ENCODE measurements around the gene ZNF592. TPM values are rescaled to one million over a fixed set of nuclear protein-coding genes. Genes with fewer than 3 reads are reported as not detected.
A peak's percentile ranks its signal among the peaks of the same experiment; 100 is the strongest.
"Not testable (repeated sequence)": the region's sequence is repeated elsewhere in the genome, so short reads cannot be mapped to it uniquely, and the experiment has no call there.

ZNF592 gene
- total RNA-seq, 5 donors from 2014 or later (not counting 1 experiment from before 2014, with no cell fraction given), result 34.5 to 43.6 (median 39.0) TPM

DNA sequence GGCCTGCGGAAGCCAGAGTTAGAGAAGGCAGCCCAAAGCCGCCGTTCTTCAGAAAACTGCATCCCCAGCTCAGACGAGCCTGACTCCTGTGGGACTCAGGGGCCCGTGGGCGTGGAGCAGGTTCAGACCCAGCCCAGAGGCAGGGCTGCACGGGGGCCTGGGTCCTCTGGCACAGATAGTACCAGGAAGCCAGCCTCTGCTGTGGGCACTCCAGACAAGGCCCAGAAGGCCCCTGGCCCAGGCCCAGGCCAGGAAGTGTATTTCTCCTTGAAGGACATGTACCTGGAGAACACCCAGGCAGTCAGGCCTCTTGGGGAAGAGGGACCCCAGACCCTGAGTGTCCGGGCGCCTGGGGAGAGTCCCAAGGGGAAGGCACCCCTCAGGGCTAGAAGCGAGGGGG is 91.9 kb downstream of the ZNF592 start:
- Histone ChIP-seq H3K27me3 (replicated peaks in 1 of 2; ENCODE audit: control insufficient read depth in 2 of 2, extremely low read depth in 1 of 2, insufficient read depth in 2 of 2, low read length in 1 of 2) (peaks cover 0 to 7% of the 10 kb centered on the region in 2 experiments), H3K4me3 (ENCODE audit: control insufficient read depth in 1 of 2, extremely low read depth in 1 of 2, low read length in 1 of 2) (no peak overlapping the region), H3K27ac (ENCODE audit: low read length) (no peak overlapping the region), H3K9me3 (no peaks in the 10 kb centered on the region), H3K4me1 (ENCODE audit: control insufficient read depth in 1 of 2, extremely low read depth in 1 of 2, insufficient read depth in 2 of 2, low read length in 2 of 2) (no peaks in the 10 kb centered on the region), H3K36me3 (ENCODE audit: control insufficient read depth in 2 of 2, extremely low read depth in 1 of 2, insufficient read depth in 1 of 2, low read length in 1 of 2) (no peaks in the 10 kb centered on the region)
- H3K9me3 Mint-ChIP-seq, result no peaks in the 10 kb centered on the region
- WGBS (ENCODE audit: insufficient coverage), result 74% methylated on average over 7 of the region's 10 CpGs
- H3K36me3 Mint-ChIP-seq, result peaks cover 2% of the 10 kb centered on the region
- ATAC-seq (replicated peaks in 1 of 4) (no peak), DNase-seq (no peak)
- CTCF ChIA-PET, result no interaction called here
- H3K27me3 Mint-ChIP-seq, result peaks cover 0 to 12% of the 10 kb centered on the region in 2 donors
- H3K4me3 Mint-ChIP-seq, result no peak overlapping the region
- POLR2A ChIA-PET, result no interaction called here
- no peaks in the 10 kb centered on the region for H3K4me1 Mint-ChIP-seq
- no peak overlapping the region for H3K27ac Mint-ChIP-seq

GRCh38 chr15:84840741-84841429 is 92.5 kb downstream of the ZNF592 start:
- Histone ChIP-seq H3K9me3 (no peaks in the 10 kb centered on the region), H3K4me3 (ENCODE audit: control insufficient read depth in 1 of 2, extremely low read depth in 1 of 2, low read length in 1 of 2) (no peak overlapping the region), H3K4me1 (ENCODE audit: control insufficient read depth in 1 of 2, extremely low read depth in 1 of 2, insufficient read depth in 2 of 2, low read length in 2 of 2) (no peaks in the 10 kb centered on the region), H3K27me3 (replicated peaks in 1 of 2; ENCODE audit: control insufficient read depth in 2 of 2, extremely low read depth in 1 of 2, insufficient read depth in 2 of 2, low read length in 1 of 2) (peaks cover 0 to 7% of the 10 kb centered on the region in 2 experiments), H3K36me3 (ENCODE audit: control insufficient read depth in 2 of 2, extremely low read depth in 1 of 2, insufficient read depth in 1 of 2, low read length in 1 of 2) (no peaks in the 10 kb centered on the region), H3K27ac (ENCODE audit: low read length) (no peak overlapping the region)
- 77% methylated on average over 12 of the region's 12 CpGs for WGBS (ENCODE audit: insufficient coverage)
- H3K9me3 Mint-ChIP-seq, result no peaks in the 10 kb centered on the region
- H3K4me3 Mint-ChIP-seq, result no peak overlapping the region
- H3K27ac Mint-ChIP-seq, result no peak overlapping the region
- peaks cover 0 to 12% of the 10 kb centered on the region in 2 donors for H3K27me3 Mint-ChIP-seq
- ATAC-seq (replicated peaks in 1 of 4) (no peak), DNase-seq (no peak)
- H3K4me1 Mint-ChIP-seq, result no peaks in the 10 kb centered on the region
- POLR2A ChIA-PET, result no interaction called here
- CTCF ChIA-PET, result no interaction called here
- peaks cover 2% of the 10 kb centered on the region for H3K36me3 Mint-ChIP-seq

DNA sequence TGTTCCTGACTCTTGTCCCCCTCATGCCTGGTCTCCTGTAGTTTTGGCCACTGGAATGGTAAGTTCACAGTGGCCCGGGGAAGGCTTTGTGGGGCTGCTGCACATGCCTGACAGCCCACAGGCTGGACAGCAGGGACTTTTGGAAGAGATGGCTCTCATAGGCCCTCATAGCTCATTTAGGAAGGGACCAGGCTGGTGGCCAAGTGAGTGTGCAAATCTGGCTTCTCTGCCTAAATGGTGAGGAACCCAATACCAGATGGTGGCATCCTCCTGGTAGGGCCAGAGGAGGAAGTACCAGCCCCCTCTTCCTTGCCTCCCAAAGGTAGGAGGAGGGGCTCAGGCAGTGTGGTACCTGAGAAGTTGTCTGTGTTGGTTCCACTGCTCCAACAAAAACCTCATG is 94.4 kb downstream of the ZNF592 start:
- DNase-seq, result no peak
- Mint-ChIP-seq H3K4me1 (no peaks in the 10 kb centered on the region), H3K9me3 (peaks cover 5 to 12% (median 11%) of the 10 kb centered on the region in 3 donors), H3K27me3 (peaks cover 0 to 2% of the 10 kb centered on the region in 2 donors), H3K27ac (no peak overlapping the region), H3K36me3 (peaks cover 12% of the 10 kb centered on the region), H3K4me3 (no peak overlapping the region)
- no peaks in the 10 kb centered on the region for H3K9me3 ChIP-seq
- H3K4me3 ChIP-seq (ENCODE audit: control insufficient read depth in 1 of 2, extremely low read depth in 1 of 2, low read length in 1 of 2), result no peak overlapping the region
- CTCF ChIA-PET, result interaction anchor here in 1 of 2 donors (0.5 kb wide), 1 partner anchor 142 kb away, joined by 3 read pairs; no protein-coding TSS in a partner anchor
- H3K27ac ChIP-seq (ENCODE audit: low read length), result no peak overlapping the region
- H3K4me1 ChIP-seq (ENCODE audit: control insufficient read depth in 1 of 2, extremely low read depth in 1 of 2, insufficient read depth in 2 of 2, low read length in 2 of 2), result no peaks in the 10 kb centered on the region
- POLR2A ChIA-PET, result no interaction called here
- no peaks in the 10 kb centered on the region for H3K36me3 ChIP-seq (ENCODE audit: control insufficient read depth in 2 of 2, extremely low read depth in 1 of 2, insufficient read depth in 1 of 2, low read length in 1 of 2)
- ATAC-seq (replicated peaks in 1 of 4), result no peak
- H3K27me3 ChIP-seq (replicated peaks in 1 of 2; ENCODE audit: control insufficient read depth in 2 of 2, extremely low read depth in 1 of 2, insufficient read depth in 2 of 2, low read length in 1 of 2), result peaks cover 0 to 7% of the 10 kb centered on the region in 2 experiments
- 88% methylated on average over 1 of the region's 1 CpG for WGBS (ENCODE audit: insufficient coverage)

DNA sequence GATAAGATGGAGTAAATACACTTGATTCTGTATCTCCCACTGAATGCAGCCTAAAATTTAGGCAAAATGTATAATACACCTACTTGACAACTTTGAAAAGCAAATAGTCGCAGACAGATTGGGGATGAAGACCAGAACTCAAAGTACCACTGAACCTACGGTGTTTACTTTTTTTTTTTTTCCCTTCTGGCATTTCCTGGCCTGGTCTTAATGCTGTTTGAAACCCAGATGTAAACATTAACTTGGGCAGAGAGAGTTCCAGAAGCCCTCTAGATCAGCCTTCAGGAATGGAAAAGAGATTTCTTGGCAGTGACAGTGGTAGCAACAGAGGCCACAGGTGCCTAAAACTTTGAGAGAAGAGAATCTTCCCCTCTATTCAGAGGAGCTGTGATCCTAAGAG is 96.6 kb downstream of the ZNF592 start:
- Mint-ChIP-seq H3K4me1 (no peaks in the 10 kb centered on the region), H3K27ac (no peak overlapping the region), H3K36me3 (peaks cover 12% of the 10 kb centered on the region), H3K4me3 (no peak overlapping the region), H3K27me3 (peaks cover 0 to 2% of the 10 kb centered on the region in 2 donors), H3K9me3 (peaks cover 5 to 16% (median 12%) of the 10 kb centered on the region in 3 donors)
- ChIA-PET POLR2A (interaction anchor here in 1 of 2 donors (0.6 kb wide), 2 partner anchors 722 to 1000 kb away, joined by 3 read pairs; no protein-coding TSS in a partner anchor), CTCF (interaction anchor here (0.6 to 0.7 kb wide), 2 partner anchors 24 to 257 kb away, joined by 4 to 5 read pairs; no protein-coding TSS in a partner anchor)
- Histone ChIP-seq H3K27me3 (replicated peaks in 1 of 2; ENCODE audit: control insufficient read depth in 2 of 2, extremely low read depth in 1 of 2, insufficient read depth in 2 of 2, low read length in 1 of 2) (peaks cover 0 to 3% of the 10 kb centered on the region in 2 experiments), H3K4me1 (ENCODE audit: control insufficient read depth in 1 of 2, extremely low read depth in 1 of 2, insufficient read depth in 2 of 2, low read length in 2 of 2) (no peaks in the 10 kb centered on the region), H3K27ac (ENCODE audit: low read length) (no peak overlapping the region), H3K9me3 (no peaks in the 10 kb centered on the region), H3K4me3 (ENCODE audit: control insufficient read depth in 1 of 2, extremely low read depth in 1 of 2, low read length in 1 of 2) (no peak overlapping the region), H3K36me3 (ENCODE audit: control insufficient read depth in 2 of 2, extremely low read depth in 1 of 2, insufficient read depth in 1 of 2, low read length in 1 of 2) (no peaks in the 10 kb centered on the region)
- ATAC-seq (replicated peaks in 1 of 4), result no peak
- no peak for DNase-seq
- WGBS (ENCODE audit: insufficient coverage), result 60% methylated on average over 1 of the region's 2 CpGs

- H3K4me3 ChIP-seq (ENCODE audit: control insufficient read depth in 1 of 2, extremely low read depth in 1 of 2, low read length in 1 of 2); H3K4me3 Mint-ChIP-seq; ATAC-seq (replicated peaks in 1 of 4); H3K4me1 Mint-ChIP-seq; H3K27me3 Mint-ChIP-seq; POLR2A ChIA-PET; H3K4me1 ChIP-seq (ENCODE audit: control insufficient read depth in 1 of 2, extremely low read depth in 1 of 2, insufficient read depth in 2 of 2, low read length in 2 of 2); H3K9me3 ChIP-seq; H3K27ac Mint-ChIP-seq; H3K27ac ChIP-seq (ENCODE audit: low read length); H3K27me3 ChIP-seq (replicated peaks in 1 of 2; ENCODE audit: control insufficient read depth in 2 of 2, extremely low read depth in 1 of 2, insufficient read depth in 2 of 2, low read length in 1 of 2); H3K36me3 ChIP-seq (ENCODE audit: control insufficient read depth in 2 of 2, extremely low read depth in 1 of 2, insufficient read depth in 1 of 2, low read length in 1 of 2): not testable (repeated sequence)
- 73% methylated on average over 4 of the region's 7 CpGs for WGBS (ENCODE audit: insufficient coverage)
- peak in 24 of 35 experiments; percentile 4 to 43 (median 20) for DNase-seq
- CTCF ChIA-PET, result interaction anchor here in 1 of 2 donors (0.7 kb wide), 1 partner anchor 25 kb away, joined by 4 read pairs; no protein-coding TSS in a partner anchor
- H3K9me3 Mint-ChIP-seq, result peaks cover 5 to 16% (median 12%) of the 10 kb centered on the region in 3 donors
- peaks cover 12% of the 10 kb centered on the region for H3K36me3 Mint-ChIP-seq
Measured at GRCh38 chr15:84845631-84846030, 97.2 kb downstream of the ZNF592 start.

- Mint-ChIP-seq H3K4me3 (no peak overlapping the region), H3K4me1 (no peaks in the 10 kb centered on the region), H3K36me3 (peaks cover 12% of the 10 kb centered on the region), H3K9me3 (peaks cover 5 to 16% (median 12%) of the 10 kb centered on the region in 3 donors), H3K27me3 (peaks cover 0 to 2% of the 10 kb centered on the region in 2 donors), H3K27ac (no peak overlapping the region)
- Histone ChIP-seq H3K9me3 (no peaks in the 10 kb centered on the region), H3K4me1 (ENCODE audit: control insufficient read depth in 1 of 2, extremely low read depth in 1 of 2, insufficient read depth in 2 of 2, low read length in 2 of 2) (no peaks in the 10 kb centered on the region), H3K27me3 (replicated peaks in 1 of 2; ENCODE audit: control insufficient read depth in 2 of 2, extremely low read depth in 1 of 2, insufficient read depth in 2 of 2, low read length in 1 of 2) (peaks cover 0 to 3% of the 10 kb centered on the region in 2 experiments), H3K27ac (ENCODE audit: low read length) (no peak overlapping the region), H3K36me3 (ENCODE audit: control insufficient read depth in 2 of 2, extremely low read depth in 1 of 2, insufficient read depth in 1 of 2, low read length in 1 of 2) (no peaks in the 10 kb centered on the region), H3K4me3 (ENCODE audit: control insufficient read depth in 1 of 2, extremely low read depth in 1 of 2, low read length in 1 of 2) (no peak overlapping the region)
- ATAC-seq (replicated peaks in 1 of 4) (no peak), DNase-seq (no peak)
- no CpG with 5 or more reads among the region's 1 CpG for WGBS (ENCODE audit: insufficient coverage)
- ChIA-PET POLR2A (no interaction called here), CTCF (no interaction called here)
Measured at GRCh38 chr15:84846269-84846668, 97.9 kb downstream of the ZNF592 start.

Measured in T-cell (primary cell).